Left cardiac atrium (tissue), 4 donors: Measurements from ENCODE around the gene STK11. TPM values are rescaled to one million over a fixed set of nuclear protein-coding genes. Genes with fewer than 3 reads are reported as not detected.
A peak's percentile ranks its signal among the peaks of the same experiment; 100 is the strongest.

Experiments used
- ATAC-seq, 2 donors: fragments of 200-7000 bp; cut with Tn5 transposase; one replicate each; pipeline ENCODE4 v1.9.1; 2020; ENCODE audit warnings: mild to moderate bottlenecking in 2 of 2, moderate library complexity in 2 of 2
- DNase-seq: peaks from one replicate; pipeline ENCODE4 v3.0.0-alpha.2; 2020
- intact Hi-C, 2 donors: fragments of 100-400 bp; cut with DNase I; formaldehyde crosslinking; loops; one replicate each; pipeline versions ENCODE4 v1.14.1 to v1.15.1; 2022 to 2023
- total RNA-seq, 2 donors: library from RNA; stranded (reverse); fragmentation: NEBNext Ultra II Directional; extraction: Animal tissue kit (Norgen Biotek cat#: 25700); gene quantifications; one replicate each; pipeline ENCODE4 v1.2.1, GENCODE V29; 2021
- donor health status: DM: no; HTN: yes; CAD: no.
- donor health status: DM: no; HTN: yes; CAD: no; lungs with severe emphysema.
- donor health status: DM: yes; HTN: yes; CAD: no.
- donor health status: Dilated cardiomyopathy.

The STK11 gene
- total RNA-seq, 2 donors from 2014 or later: 48.2 to 53.0 TPM

DNA sequence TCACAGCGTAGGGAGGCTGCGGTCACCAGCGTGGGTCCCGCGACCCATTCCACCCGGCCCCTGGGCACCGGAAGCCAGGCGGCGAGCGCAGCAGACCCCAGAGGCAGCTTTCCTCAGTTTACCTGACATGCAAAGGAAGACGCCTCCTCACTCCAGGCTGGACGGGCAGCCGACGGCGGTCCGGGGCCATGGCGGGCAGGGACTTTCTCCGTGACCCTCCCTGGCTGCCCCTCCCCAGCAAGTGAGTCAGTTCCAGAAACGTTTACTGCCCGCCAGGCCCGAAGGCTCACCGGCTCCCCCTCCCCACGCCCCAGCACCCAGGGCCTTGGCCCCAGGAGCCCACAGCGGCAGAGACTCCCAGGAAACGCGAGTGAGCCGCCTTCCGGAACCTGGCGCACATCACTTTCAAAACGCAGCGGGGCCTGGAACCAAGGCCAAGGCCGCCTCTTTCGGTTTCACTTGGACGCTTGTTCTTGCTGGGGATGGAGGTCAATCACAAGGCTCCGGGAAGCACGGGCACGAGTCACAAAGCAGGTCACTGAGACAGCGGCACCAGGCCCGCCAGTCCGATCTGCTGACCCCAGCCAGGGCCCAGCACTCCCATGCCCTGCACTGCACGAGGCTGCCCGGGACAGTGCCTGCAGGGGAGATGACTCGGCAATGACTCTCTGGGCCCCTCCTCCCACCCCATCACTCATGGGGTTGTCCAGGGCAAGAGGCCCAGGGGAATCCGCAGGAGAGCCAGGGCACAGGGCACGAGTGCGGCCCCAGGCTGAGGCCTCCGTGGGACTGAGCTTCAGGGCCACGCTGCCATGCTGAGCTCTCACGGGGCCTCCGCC lies 36.8 kb upstream of the STK11 start:
- ATAC-seq (peak; percentile 4 to 25), DNase-seq (no peak)
- intact Hi-C loops: no loop called here

DNA sequence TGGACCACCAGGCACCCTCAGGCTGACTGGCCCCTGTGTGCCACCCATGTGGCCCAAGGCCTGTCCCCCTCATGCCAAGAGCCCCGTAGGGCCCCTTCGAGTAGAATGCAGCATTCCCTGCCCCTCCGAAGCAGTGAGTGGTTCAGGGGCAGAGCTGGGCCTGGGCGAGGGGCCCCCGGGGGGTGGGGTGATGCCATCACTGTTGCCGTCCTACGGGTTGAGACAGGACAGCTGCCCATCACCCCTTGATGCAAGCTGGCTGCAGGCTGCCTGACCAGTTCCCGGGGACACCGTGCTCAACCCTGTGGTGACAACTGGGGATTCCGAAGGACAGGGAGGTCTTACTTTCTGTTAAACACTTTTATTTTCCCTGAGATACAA lies 36.2 kb upstream of the STK11 start:
- DNase-seq: no peak
- ATAC-seq: no peak

DNA sequence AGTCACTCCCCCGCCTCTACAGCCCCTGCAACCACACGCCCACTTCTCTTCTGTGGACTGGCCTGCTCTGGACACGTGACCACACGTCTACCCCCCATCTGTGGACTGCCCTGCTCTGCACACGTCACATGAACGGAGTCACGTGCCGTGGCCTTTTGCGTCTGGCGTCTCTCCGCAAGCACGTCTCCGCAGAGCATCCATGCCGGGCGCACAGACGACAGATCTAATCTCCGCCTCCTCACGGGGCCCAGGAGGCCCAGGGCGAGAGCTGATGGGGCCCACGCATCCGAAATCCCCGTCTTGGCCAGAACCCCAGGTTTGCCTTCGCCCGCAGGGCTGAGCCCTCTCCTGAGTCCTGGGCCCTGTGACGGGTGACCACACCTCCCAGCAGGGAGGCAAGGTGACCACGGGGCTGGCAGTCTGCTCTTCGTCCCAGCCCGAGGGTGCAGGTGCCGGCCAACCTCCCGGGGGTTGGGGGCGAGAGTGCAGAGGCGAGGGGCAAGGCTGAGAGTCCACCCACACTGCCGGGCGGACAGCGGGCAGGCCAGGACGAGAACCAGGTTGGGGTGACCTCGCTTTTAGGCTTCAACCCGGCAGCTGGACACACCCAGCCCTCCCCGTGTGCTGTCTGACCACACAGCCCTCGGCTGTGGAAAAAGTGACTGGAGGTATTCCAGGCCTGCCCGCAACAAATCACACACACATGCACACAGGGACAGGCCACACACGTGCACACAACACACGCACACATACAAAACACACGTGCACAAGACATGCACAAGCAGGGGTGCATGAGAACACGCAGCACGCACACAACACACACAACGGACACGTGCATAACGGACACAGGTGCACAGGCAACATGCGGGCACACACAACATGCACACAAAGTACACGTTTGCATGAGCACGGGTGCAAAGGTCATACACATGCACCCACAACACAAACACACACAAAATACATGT lies 35.4 kb upstream of the STK11 start:
- ATAC-seq: no peak

More for the DNA sequence above, 36.2 kb upstream of the STK11 start:
- intact Hi-C loops: no loop called here

DNA sequence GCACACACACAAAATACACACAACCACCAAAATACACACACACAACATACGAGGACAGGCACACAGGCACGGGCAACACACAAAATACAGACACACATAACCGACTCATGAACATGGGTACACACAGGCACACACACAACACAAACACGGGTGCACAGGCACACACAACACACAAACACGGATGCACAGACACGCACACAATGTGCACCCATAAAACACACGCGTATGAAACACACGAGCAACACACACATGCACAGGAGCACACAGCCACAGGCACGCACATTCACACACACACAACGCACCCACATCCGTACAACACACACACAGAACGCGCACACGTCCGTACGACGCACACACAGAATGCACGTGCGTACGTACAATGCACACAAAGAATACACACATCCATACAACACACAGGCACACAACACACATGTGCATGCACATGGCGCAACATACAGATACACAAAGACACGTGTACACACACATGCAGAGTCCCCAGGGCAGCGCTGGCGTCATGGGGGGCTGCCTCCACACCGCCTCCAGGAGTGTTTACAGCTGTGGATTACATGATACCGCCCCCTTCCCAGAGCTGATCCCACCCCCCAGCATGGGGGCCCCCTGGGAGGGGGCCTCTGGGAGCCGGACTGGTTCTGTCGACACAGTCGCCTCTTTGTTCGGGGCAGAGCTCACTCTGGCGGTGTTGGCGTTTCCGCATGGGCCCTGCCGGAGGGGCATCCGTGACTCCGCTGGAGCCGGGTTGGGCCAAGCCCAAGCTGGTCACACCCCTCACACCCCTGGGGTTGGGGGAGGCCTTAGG lies 34.4 kb upstream of the STK11 start:
- DNase-seq: no peak
- no peak for ATAC-seq
- intact Hi-C loops: loop anchor here in 1 of 2 donors (5.0 kb wide), 1 partner anchor 39 kb away; no protein-coding TSS in a partner anchor

More for the DNA sequence above, 35.4 kb upstream of the STK11 start:
- DNase-seq: no peak
- intact Hi-C loops: loop anchor here in 1 of 2 donors (5.0 kb wide), 1 partner anchor 38 kb away; no protein-coding TSS in a partner anchor

DNA sequence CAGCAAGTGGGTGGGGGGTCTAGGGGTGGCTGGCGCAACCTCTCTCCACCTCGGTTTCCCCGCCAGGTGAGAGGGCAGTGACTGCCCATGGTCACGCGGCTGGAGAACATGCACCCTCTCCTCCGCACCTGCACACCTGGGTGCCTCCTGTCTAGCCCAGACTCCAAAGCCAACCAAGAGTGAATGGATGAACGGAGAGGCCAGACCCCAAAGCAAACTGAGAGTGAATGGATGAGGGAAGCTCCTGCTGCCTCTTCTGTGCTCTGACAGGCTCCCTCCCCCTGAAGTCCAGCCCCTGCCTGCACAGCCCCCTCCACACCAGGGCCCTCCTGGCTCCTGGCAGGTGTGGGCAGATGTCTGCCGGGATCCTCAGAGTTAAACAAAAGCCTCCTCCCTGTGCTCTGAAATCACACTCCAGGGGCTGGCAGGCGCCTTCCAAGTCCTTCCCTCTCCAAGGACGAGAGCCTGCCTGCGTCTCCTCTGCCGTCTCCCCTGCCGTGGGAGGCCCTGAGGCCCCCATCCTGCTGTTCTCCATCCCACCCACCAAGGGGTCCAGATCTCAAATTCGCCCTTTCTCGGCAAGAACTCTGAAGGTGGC lies 33.7 kb upstream of the STK11 start:
- intact Hi-C loops: loop anchor here in 1 of 2 donors (5.0 kb wide), 1 partner anchor 40 kb away; no protein-coding TSS in a partner anchor
- ATAC-seq (peak in 1 of 2 donors; percentile 2), DNase-seq (no peak)

DNA sequence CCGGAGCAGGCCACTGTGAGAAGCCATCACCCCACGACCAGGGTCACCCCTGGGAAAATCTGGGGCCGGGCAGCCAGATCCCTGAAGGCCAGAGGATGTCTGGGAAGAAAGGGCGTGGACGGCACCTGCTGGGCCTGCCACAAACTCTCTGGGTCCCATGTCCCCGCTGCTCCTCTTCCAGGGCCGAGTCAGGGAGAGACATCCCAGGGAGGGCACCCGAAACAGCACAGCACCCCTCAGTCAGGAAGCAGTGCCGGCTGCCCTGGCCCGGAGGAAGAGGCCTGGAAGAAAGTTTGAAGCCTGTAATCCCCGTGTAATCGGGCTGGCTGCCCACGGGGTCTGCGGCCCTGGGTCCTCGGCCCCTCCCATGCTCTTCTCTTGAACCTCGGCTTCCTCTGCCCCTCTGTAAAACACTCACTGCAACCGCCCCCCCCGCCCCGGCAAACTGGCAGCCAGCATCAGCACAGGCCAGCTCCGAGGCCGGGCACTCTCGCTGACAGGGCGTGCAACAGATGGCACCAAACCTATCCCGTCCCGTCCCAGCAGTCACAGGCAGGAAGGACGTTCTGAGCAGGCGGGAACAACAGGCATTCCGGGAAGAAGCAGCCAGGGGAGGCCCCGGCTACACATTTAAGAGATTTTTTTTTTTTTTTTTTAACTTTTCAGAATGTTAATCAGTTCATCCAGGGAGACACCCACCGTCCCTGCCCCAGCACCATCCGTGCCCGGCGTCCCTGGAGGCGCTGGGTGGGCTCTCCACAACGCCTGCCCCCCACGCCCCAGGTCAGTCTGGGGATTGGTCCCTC lies 33.0 kb upstream of the STK11 start:
- DNase-seq: peak; percentile 81
- intact Hi-C loops: loop anchor here in 1 of 2 donors (5.0 kb wide), 1 partner anchor 40 kb away; no protein-coding TSS in a partner anchor
- ATAC-seq: peak; percentile 48 to 51

DNA sequence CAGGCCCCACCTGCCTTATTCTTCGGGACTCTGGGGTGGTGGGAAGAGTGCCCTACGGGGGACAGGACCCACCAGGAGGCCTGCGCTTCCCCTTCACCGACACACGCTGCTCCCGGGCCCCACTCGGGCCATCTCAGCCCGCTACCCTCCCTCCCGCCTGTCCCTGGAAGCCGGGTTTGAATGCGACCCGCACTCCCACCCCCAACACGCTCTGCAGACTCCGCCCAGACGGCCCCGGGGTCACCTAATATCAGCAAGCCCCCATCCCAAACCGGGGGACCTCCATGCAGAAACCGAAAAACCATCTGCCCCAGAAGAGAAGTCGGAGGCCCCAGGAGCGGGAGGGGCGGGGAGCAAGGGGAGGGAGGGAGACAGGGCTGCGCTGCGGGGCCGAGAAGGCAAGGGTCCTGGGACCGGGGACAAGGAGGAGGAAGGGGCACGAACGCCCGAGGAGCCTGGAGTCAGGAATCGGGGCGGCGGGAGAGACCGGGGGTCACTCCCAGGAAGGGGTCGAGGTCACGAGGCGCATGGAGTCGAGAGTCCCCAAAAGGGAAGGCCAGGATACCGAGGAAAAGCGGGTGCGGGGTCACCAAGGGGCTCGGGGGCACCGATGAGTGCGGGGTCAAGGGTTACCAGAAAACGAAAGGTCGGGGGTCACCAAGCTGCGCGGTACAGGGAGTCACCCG lies 32.3 kb upstream of the STK11 start:
- intact Hi-C loops: loop anchor here in 1 of 2 donors (5.0 kb wide), 1 partner anchor 41 kb away; no protein-coding TSS in a partner anchor
- peak in 1 of 2 donors; percentile 3 for ATAC-seq
- DNase-seq: no peak

DNA sequence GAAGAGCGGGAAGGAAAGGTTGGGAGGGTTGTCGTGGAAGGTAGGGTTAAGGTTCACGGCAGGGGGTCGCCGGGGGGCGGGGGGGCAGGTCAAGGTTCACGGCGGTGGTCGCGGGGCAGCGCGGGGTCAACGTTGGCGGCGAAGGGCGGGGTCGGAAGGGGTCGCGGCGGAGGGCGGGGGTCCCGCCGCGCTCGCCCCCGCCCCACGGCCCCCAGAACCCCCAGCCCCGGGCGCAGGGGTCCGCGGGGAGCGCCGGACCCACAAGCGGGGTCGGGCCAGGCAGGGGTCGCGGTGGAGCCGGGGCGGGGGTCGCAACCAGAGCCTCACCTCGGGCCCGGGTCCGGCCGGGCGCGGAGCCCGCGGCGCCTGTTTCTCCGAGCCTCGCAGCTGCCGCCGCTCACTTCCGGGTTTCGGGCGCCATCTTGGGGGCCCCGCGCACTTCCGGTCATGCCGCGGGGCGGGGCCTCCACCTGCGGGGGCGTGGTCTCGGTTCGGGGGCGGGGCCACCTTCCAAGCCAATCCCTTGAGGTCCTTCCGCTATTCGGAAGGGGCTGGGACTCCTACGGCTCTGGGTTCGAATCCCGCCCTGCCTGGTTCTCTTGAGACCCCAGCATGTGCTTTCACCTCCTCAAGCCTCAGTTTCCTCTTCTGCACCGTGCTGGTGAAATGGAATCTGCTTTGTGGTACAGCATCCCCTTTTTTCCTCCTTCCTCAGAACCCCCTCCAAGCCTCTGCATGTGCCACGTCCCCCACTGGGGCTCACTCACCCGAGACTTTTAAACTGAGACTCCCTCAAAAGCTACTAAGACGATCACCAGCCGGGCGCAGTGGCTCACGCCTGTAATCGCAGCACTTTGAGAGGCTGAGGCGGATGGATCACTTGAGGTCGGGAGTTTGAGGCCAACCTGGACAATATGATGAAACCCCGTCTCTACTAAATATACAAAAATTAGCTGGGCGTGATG lies 31.5 kb upstream of the STK11 start, which contains the start of gene SBNO2:
TSS of gene SBNO2 (minus strand) at position 424 of the 965 bp plus-strand sequence. CDS start 19,992 bp downstream, outside the sequence.
- ATAC-seq (peak; percentile 79 to 82), DNase-seq (peak; percentile 91)
- intact Hi-C loops: loop anchor here in 1 of 2 donors (5.0 kb wide), 1 partner anchor 42 kb away; no protein-coding TSS in a partner anchor

DNA sequence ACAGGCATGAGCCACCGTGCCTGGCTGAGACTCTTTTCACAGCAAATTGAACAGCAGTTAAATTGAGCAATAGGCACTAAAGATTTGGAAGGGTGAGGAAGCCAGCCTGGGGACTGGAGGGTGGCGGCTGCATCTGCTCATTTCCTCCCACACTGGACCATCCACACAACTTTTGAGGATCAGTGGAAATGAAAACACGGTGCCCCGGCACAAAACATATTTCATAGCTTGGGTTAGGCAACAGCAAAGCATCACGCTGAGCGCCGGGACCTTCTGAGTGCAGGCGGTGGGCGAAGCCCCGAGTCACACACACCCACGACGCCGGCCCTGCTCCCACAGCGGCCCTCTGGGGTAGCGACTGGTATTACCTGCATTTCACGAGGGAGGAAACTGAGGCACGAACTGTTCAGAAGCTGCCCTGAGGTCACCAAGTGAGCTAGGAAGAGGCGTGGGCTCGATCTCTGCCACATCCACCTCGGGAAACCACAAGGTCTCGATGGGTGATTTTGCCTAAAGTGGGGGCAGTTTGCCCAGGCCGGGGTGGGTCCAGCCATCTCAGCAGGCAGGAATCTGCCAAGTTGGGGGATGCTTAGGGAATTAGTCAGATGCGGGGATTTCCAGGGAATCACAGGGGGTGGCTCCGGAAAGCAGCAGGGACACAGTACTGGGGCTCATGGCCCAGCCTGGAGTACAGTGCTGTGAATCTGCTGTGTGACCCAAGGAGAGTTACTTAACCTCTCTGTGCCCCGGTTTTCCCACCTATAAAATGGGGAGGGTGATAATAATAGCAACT lies 28.1 kb upstream of the STK11 start:
- DNase-seq: no peak

DNA sequence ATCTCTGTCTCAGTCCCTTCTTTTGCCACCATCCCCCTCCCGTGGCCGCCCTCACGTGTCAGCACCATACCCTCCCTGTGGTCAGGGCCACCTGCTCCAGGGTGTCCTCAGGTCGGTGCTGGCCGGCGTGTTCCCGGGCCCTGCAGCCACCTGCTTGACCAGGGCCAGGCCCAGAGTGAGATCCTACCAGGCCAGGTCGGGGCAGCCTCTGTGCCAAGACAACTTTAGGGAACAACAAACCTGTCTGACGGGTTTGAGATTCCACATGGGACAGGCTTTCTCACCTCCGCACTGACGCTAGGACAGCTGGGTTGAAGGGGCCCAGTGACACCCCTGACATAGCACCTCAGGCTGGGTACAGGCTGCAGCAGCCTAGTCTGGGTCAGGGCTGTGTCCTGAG lies 24.0 kb upstream of the STK11 start:
- intact Hi-C loops: loop anchor here in 1 of 2 donors (5.0 kb wide), 1 partner anchor 64 kb away; no protein-coding TSS in a partner anchor
- no peak for ATAC-seq
- no peak for DNase-seq

More for the DNA sequence above, 28.1 kb upstream of the STK11 start:
- intact Hi-C loops: no loop called here
- ATAC-seq: peak in 1 of 2 donors; percentile 6

DNA sequence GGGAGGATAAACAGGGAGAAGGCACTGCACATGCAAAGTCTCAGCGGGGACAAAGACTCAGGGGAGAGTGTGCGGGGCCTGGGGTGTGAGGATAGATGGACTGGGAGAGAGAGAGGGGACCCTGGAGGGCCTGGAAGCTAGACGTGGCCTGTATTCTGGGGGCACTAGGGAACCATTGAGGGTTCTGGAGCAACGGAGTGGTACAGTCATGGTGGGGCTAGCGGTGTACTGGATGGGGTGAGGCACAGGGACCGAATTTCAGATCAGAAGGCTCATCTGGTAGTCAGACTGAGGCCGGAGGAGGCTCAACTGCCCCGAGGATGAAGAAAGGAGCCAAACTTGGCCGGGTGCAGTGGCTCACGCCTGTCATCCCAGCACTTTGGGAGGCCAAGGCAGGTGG lies 23.5 kb upstream of the STK11 start:
- ATAC-seq (no peak), DNase-seq (no peak)
- intact Hi-C loops: loop anchor here in 1 of 2 donors (5.0 kb wide), 1 partner anchor 65 kb away; no protein-coding TSS in a partner anchor

DNA sequence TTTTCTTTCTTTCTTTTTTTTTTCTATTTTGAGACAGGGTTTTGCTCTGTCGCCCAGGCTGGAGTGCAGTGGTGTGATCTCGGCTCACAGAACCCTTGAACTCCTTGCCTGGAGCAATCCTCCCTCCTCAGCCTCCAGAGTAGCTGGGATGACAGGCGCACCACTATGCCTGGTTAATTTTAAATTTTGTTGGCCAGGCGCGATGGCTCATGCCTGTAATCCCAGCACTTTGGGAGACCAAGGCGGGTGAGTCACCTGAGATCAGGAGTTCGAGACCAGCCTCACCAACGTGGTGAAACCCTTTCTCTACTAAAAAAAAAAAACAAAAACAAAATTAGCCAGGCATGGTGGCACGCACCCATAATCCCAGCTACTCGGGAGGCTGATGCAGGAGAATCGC lies 22.9 kb upstream of the STK11 start:
- ATAC-seq (no peak), DNase-seq (no peak)
- intact Hi-C loops: loop anchor here in 1 of 2 donors (5.0 kb wide), 1 partner anchor 65 kb away; no protein-coding TSS in a partner anchor

DNA sequence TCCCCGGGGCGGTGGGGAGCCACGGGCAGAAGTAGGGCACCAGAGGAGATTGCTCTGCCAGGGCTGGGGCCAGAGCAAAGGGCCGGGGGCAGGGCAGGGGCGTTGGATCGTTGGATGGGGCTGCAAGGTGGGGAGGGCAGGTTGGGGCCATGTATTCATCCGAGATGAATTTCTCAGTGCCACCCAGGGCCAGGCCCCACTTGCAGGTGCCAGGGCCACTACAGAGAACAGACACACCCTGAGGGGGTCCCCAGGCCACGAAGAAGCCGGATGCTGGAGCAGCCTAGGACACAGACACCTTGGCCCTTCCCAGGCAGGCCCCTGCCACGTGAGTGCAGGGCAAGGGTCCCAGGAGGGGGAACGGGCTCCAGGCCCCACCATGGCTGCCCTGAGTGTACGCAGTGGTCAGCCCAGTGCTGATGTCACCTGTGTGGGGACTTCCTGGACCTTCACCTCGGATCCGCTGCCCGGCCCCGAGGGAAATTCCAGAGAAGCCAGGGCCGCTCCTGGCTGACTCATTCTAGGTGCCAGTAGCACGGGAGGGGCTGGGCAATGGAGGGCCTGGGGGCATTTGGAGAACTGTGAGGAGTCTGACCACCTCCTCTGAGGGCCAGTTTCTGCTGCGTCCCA lies 21.9 kb upstream of the STK11 start:
- DNase-seq (no peak), ATAC-seq (no peak)
- intact Hi-C loops: loop anchor here in 1 of 2 donors (5.0 kb wide), 1 partner anchor 66 kb away; no protein-coding TSS in a partner anchor

DNA sequence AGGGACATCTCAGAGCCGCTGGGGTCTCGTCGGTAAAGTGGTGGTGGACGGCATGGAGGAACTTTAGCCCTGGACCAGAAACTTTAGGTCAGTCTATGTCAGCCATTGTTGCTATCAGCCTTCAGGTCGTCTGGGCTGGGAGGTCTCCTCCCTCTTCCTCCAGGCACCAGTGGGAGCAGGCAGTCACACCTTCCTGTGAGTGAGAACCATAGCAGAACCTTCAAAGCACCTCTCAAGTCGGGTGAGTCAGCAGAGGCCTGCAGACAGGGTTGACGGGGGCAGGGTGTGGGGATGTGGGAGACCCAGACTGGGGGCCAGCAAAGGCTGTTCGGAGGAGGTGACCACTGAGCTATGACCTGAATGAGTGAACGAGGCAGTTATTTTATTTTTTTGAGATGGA lies 16.2 kb upstream of the STK11 start:
- peak in 1 of 2 donors; percentile 73 for ATAC-seq
- intact Hi-C loops: no loop called here
- DNase-seq: no peak
